ENCODE data around the gene C10orf67.

Gene C10orf67

GRCh38 chr10:23194966-23195845, 149.4 kb downstream of the C10orf67 start:
- no peak for DNase-seq

DNA sequence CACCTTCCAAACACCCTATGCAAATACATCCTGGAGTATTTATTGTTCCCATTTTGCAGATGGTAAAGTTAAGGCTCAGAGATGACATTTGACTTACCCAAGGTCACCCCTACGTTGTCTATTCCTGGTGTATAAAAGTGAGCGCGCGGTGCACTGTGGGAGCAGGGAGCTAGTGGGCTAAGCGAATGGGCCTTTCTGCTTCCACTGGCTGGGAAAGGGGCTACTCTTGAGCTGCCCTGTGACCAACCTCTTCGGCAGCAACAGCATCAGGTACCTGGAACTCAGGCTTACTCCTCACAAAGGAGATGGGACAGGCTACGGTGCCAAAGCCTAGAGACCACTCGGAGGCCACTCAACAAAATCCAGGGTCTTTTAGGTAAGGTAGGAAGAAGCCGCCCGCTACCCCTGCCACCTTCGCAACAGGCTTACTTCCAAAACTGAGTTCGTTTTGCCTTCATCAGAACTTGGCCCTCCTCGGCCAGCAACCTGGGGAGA, 150.1 kb downstream of the C10orf67 start:
- DNase-seq, result no peak

DNA sequence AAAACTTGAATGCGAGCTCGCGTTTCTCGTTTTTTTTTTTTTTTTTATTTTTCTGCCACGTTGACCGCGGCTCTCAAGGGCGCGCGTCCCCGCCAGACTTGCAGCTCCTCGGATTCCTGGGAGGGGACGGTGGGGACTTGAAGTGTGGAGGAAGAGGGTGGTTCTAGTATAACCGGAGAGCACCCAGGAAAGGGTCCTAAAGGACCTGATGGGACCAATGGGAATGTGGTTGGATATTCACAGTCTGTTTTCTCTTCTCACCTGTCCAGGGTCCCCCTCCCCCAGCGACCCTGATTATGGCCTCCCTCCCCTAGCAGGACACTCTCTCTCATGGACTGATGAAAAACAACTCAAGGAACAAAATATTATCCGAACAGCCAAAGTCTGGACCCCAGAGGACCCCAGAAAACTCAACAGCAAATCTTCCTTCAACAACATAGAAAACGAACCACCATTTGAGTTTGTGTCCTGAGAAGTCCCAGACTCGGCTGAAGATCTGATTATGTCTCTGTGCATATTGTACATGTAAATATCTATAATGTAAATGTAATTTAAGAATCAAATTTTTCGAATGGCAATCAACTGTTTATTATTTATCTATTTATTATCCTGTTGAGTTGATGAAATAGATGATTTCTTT, 151.0 kb downstream of the C10orf67 start:
- no peak for DNase-seq

DNA sequence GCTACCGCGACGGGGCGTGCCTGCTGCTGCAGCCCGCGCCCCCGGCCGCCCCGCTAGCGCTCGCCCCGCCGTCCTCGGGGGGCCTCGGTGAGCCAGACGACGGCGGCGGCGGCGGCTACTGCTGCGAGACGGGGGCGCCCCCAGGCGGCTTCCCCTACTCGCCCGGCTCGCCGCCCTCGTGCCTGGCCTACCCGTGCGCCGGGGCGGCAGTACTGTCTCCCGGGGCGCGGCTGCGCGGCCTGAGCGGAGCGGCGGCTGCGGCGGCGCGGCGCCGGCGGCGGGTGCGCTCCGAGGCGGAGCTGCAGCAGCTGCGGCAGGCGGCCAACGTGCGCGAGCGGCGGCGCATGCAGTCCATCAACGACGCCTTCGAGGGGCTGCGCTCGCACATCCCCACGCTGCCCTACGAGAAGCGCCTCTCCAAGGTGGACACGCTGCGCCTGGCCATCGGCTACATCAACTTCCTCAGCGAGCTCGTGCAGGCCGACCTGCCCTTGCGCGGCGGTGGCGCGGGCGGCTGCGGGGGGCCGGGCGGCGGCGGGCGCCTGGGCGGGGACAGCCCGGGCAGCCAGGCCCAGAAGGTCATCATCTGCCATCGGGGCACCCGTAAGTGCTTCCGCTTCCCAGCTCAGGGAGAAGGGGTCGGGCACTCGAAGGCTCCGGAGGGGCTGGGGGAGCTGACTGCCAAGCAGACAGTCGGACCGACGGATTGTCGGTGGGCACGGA, 151.7 kb downstream of the C10orf67 start:
- DNase-seq, result no peak

- DNase-seq, result no peak
Observed at GRCh38 chr10:23191764-23192711, 152.6 kb downstream of the C10orf67 start, which contains the start of gene PTF1A. PTF1A (plus strand) TSS chr10:23192312; CDS start chr10:23192531, 219 bp downstream.

DNA sequence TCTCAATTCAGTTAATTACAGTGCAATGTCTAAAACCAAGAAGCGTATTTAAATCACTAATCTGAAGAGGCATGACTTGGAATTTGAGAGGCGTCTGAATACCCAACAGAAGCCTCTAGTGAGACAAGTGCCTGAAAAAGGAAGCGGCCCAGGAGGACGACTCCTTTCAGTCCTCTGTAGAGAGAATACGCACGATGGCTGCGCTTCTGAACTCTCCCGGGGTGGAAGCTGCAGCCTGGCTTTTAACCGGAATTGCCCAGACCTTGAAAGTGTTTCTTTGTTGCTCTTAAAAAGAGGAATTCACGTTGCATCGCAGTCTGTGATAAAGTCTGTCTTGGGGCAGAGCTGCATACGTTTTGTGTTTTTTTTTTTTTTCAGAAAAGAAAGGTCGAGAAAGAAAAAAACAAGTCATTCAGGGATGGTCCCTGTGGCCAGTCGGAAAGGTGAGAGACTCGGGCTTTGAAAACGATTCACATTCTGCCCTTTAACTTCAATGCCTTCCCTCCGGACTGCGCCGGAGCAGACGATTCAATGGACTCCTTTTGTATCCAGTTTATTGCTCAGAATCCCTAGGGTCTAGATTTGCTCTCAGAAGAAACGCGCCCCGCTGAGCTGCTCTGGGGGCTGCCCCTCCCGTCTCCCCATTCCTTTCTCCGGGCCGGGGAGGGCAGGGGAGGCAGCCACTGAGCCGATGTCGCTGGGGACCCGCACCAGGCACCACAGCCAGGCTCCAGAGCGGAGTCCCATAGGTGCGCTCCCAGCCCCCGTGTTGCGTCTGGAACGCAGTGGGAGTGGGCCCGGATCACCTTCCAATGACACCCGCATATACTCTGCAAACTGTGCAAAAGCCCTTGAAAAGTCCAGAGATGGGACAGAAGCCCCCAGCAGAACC, 153.5 kb downstream of the C10orf67 start:
- DNase-seq, result no peak

- no peak for DNase-seq
Observed at GRCh38 chr10:23189024-23189423, 155.6 kb downstream of the C10orf67 start.

DNA sequence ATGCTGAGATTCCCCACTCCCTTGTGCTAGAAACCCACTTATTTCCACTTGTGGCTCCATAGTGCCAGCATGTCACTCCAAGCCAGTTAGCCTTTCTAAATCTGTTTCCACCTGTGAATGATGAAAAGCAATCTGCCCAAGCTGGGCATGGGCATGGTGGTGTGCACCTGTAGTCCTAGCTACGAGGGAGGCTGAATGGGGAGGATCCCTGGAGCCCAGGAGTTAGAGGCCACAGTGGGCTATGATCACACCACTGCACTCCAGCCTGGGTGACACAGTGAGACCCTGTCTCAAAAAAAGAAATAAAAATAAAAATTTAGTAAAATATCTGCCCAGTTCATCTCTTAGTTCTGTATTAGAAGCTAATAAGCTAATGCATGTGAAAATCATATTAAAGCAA, 157.4 kb downstream of the C10orf67 start:
- DNase-seq, result no peak

DNA sequence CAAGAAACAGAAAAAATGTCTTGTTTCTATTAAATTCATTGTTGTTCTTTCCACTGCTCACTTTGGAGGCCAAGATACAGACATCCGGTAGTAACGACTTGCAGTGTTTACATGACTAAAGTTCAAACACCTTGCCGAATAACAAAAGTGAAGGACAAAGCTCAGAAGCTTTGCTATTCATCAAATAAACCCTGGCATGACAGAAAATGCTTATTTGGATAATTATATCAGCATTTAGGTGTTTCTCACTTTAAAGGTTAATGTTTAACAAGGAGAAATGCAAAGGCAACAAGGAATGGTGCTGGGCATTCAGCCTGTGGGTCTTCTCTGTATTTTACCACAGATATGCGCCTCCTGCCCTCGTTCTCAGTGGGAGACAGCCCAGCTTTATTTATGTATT, 157.9 kb downstream of the C10orf67 start:
- DNase-seq, result no peak

DNA sequence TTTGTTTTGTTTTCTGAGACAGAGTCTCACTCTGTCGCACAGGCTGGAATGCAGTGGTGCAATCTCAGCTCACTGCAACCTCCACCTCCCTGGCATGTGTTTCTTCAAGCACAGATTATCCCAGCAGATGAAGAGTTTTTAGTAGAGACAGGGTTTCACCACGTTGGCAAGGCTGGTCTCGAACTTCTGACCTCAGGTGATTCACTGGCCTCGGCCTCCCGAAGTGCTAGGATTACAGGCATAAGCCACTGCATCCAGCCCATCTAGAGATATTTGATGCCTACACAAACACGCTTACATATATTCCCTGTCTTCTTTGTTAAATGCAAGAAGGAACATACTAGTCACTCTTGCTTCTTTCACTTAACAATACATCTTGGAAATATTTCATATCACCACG, 158.4 kb downstream of the C10orf67 start:
- DNase-seq, result no peak

- no peak for DNase-seq
Observed at GRCh38 chr10:23174977-23175512, 169.6 kb downstream of the C10orf67 start.

DNA sequence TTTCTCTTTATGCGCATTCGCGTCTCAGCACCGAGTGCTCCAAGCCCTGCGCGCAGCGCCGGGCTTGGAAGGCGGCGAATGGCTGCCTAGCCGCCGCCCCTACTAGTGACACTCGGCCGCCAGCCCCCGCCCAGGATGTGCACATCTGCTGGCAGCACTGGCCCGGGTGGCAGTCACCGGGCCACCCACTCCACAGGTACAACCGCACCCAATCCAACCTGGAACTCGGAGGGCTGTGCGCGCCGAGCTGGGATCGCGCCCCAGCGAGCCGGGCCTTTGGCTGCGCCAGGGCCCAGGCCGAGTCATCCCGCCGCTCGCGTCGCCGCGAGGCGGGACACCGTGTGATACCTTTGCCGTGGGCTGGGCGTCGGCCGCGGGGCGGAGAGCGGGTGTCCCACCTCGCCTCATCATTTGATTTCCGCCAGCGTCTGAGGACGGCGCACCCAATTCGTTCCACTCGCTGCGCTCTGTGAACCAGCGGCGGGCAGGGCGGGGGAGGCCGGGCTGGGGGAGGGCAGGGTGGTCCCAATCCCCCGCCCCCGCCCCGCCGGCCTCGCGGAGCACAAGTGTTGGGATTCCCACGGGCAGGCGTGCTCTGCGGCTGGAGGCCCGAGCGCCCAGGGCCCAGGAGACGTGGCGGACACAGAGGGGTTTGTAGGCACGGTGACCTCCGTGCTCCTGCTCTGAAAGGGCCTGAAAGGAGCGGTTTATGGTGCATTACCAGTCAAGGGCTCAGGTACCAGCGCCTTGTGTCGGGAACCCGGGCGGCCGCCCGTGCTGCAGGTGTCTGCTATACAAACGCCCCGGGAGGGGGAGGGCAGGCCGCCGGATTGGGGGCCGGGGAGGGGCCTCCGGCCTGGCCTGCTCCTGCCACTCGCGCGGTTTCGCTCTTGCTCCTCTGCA, 170.3 kb downstream of the C10orf67 start:
- no peak for DNase-seq

DNA sequence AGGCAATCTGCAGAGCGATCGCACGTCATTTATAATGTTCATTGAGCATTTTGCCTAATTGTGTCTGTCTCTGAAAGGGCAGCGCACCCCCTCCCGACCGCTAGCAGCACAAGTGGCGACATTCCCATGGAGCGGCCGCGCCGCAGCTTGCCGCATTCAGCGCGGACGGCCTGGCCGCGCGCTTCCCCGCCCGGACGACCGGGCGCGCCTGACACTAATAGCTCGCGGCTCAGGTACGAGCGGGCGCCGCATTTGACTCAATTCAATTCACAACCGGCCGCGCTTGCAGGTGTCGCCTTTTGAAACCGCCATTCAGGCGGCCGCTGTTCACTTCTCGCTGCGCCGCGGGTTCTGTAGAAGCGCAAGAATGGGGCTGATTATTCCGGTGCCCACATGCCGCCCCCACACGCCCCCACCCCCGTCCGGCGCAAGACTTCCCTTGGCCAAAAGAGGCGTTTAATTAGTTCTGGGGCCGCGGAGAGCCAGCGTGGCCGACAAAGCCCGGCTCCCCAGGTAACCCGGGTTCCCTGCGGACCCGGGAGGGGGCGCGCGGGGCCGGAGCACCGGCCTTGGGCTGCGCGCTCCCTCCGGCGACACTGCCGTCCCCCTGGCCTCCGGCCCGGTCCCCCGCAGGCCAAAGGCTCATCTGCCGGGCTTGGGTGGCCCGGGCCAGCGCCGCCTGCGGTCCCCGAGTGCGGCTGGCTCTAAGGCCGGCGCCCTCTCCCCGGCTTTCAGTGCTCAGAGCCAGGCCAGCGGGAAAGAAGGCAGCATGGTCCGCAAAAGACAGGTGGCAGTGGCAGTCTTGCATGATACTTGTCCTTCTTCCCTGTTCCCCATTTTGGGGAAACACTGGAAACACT, 171.2 kb downstream of the C10orf67 start:
- no peak for DNase-seq

GRCh38 chr10:23172429-23173213, 172.0 kb downstream of the C10orf67 start:
- no peak for DNase-seq

GRCh38 chr10:23171232-23171876, 173.2 kb downstream of the C10orf67 start:
- no peak for DNase-seq

DNA sequence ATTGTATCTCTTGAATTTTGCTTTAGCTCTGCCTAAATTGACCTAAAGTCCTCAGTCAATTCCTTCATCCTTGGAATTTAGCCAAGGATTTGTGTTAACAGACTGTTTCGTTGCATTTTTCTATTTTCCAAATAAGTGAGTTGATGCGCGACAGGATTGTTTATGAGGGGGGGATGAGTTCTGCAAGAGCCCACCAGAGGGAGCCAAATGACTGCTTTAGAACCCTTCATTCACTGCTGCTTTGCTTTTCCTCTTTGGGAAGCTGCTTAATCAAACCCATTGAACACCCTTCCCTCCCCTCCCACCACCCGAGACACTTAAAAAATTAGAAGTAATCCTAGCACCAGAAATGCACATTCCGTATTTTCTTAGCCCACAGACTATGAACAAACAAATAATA, 186.2 kb downstream of the C10orf67 start:
- DNase-seq, result peak; percentile 25 to 75

- DNase-seq, result peak; percentile 5 to 12
Observed at GRCh38 chr10:23157691-23158369, 186.8 kb downstream of the C10orf67 start.

All from inflammatory macrophage treated with lipopolysaccharide for 1 hour (primary cell).